H9 (cell line): ENCODE results near the gene GFY. TPM values are rescaled to one million over a fixed set of nuclear protein-coding genes. Genes with fewer than 3 reads are reported as not detected.

Source experiments
- DNase-seq: peaks from one replicate; pipeline ENCODE4 v3.0.0-alpha.2; 2017
- H2AFZ ChIP-seq: one replicate; pipeline ENCODE4 v1.6.1; 2013; ENCODE audit warnings: mild to moderate bottlenecking, low read length, control low read depth, moderate library complexity
- H2AK5ac ChIP-seq: 2 replicates; pipeline ENCODE4 v1.6.1; 2013; ENCODE audit warnings: low read length, control low read depth, mixed read lengths; ENCODE audit not compliant: insufficient read length
- H2BK120ac ChIP-seq: one replicate; pipeline ENCODE4 v1.6.1; 2013; ENCODE audit warnings: low read depth, mild to moderate bottlenecking, low read length, control low read depth, inconsistent platforms; ENCODE audit not compliant: poor library complexity, severe bottlenecking
- H2BK12ac ChIP-seq: 2 replicates; pipeline ENCODE4 v1.6.1; 2013; ENCODE audit warnings: low read length, control low read depth, mixed read lengths, low read depth; ENCODE audit not compliant: insufficient read length
- H2BK15ac ChIP-seq: 2 replicates; pipeline ENCODE4 v1.6.1; 2013; ENCODE audit warnings: low read depth, low read length, control low read depth
- H2BK20ac ChIP-seq: one replicate; pipeline ENCODE4 v1.6.1; 2013; ENCODE audit warnings: low read depth, mild to moderate bottlenecking, low read length, control low read depth, inconsistent platforms; ENCODE audit not compliant: poor library complexity, severe bottlenecking
- H2BK5ac ChIP-seq: 2 replicates; pipeline ENCODE4 v1.6.1; 2013; ENCODE audit warnings: low read length, control low read depth, mixed read lengths; ENCODE audit not compliant: insufficient read length
- H3K14ac ChIP-seq: 2 replicates; pipeline ENCODE4 v1.6.1; 2013; ENCODE audit warnings: low read length, control low read depth; ENCODE audit not compliant: insufficient read depth
- H3K18ac ChIP-seq: 2 replicates; pipeline ENCODE4 v1.6.1; 2013; ENCODE audit warnings: low read depth, mild to moderate bottlenecking, mixed read lengths, low read length, control low read depth; ENCODE audit not compliant: insufficient read length
- H3K23ac ChIP-seq: 2 replicates; pipeline ENCODE4 v1.6.1; 2013; ENCODE audit warnings: low read length, control low read depth, mixed read lengths, low read depth; ENCODE audit not compliant: insufficient read length
- H3K23me2 ChIP-seq: 2 replicates; pipeline ENCODE4 v1.6.1; 2013; ENCODE audit warnings: low read depth, mild to moderate bottlenecking, mixed read lengths, low read length, control low read depth; ENCODE audit not compliant: insufficient read length, poor library complexity, severe bottlenecking
- H3K27ac ChIP-seq: 2 replicates; pipeline ENCODE4 v1.5.1; 2013; ENCODE audit warnings: low read length, control low read depth, mixed read lengths, low read depth; ENCODE audit not compliant: insufficient read length
- H3K27me3 ChIP-seq: 2 replicates; pipeline ENCODE4 v1.6.1; 2013; ENCODE audit warnings: low read length, control low read depth, inconsistent platforms; ENCODE audit not compliant: insufficient read depth
- H3K4ac ChIP-seq: 2 replicates; pipeline ENCODE4 v1.6.1; 2013; ENCODE audit warnings: low read depth, mild to moderate bottlenecking, control low read depth, inconsistent platforms, low read length, moderate library complexity
- H3K4me1 ChIP-seq: 2 replicates; pipeline ENCODE4 v1.6.1; 2013; ENCODE audit warnings: low read length, control low read depth, inconsistent platforms; ENCODE audit not compliant: insufficient read depth
- H3K4me2 ChIP-seq: 2 replicates; pipeline ENCODE4 v1.6.1; 2013; ENCODE audit warnings: low read length, control low read depth, mixed read lengths; ENCODE audit not compliant: insufficient read length, insufficient read depth
- H3K56ac ChIP-seq: 2 replicates; pipeline ENCODE4 v1.6.1; 2013; ENCODE audit warnings: low read depth, mild to moderate bottlenecking, mixed read lengths, low read length, control low read depth; ENCODE audit not compliant: insufficient read length
- H3K79me1 ChIP-seq: 2 replicates; pipeline ENCODE4 v1.6.1; 2013; ENCODE audit warnings: low read depth, mild to moderate bottlenecking, moderate library complexity, low read length, control low read depth, inconsistent platforms; ENCODE audit not compliant: insufficient read depth, poor library complexity, severe bottlenecking
- H3K79me2 ChIP-seq: 2 replicates; pipeline ENCODE4 v1.6.1; 2013; ENCODE audit warnings: low read length, control low read depth, inconsistent platforms; ENCODE audit not compliant: insufficient read depth
- H3K9ac ChIP-seq: 2 replicates; pipeline ENCODE4 v1.6.1; 2013; ENCODE audit warnings: low read length, control low read depth, mixed read lengths; ENCODE audit not compliant: insufficient read length; ENCODE audit errors: extremely low read depth
- H3K9me3 ChIP-seq: one replicate; pipeline ENCODE4 v1.6.1; 2013; ENCODE audit warnings: low read depth, low read length, inconsistent platforms; ENCODE audit not compliant: control insufficient read depth
- H3T11ph ChIP-seq: one replicate; pipeline ENCODE4 v1.6.1; 2013; ENCODE audit warnings: mild to moderate bottlenecking, low read length, control low read depth, inconsistent platforms
- H4K20me1 ChIP-seq: one replicate; pipeline ENCODE4 v1.6.1; 2013; ENCODE audit not compliant: control insufficient read depth, insufficient read length, insufficient read depth
- H4K5ac ChIP-seq: 2 replicates; pipeline ENCODE4 v1.6.1; 2013; ENCODE audit warnings: low read depth, mild to moderate bottlenecking, mixed read lengths, low read length, control low read depth; ENCODE audit not compliant: insufficient read length
- H4K8ac ChIP-seq: replicated peaks from 2 replicates; pipeline ENCODE4 v1.6.1; 2013; ENCODE audit warnings: low read length, control low read depth, mixed read lengths, low read depth; ENCODE audit not compliant: insufficient read length
- H4K91ac ChIP-seq: 2 replicates; pipeline ENCODE4 v1.6.1; 2013; ENCODE audit warnings: low read depth, mild to moderate bottlenecking, moderate library complexity, mixed read lengths, low read length, control low read depth; ENCODE audit not compliant: insufficient read length
- H3K27ac Mint-ChIP-seq, 3 experiments: 2 replicates in 2 of 3; 3 replicates in 1 of 3; pipeline ENCODE4 v1.8.0; 2020 to 2021; ENCODE audit warnings: mixed read lengths in 3 of 3, mild to moderate bottlenecking in 1 of 3, moderate library complexity in 1 of 3
- H3K27me3 Mint-ChIP-seq: 2 replicates; pipeline ENCODE4 v1.8.0; 2021; ENCODE audit warnings: low read depth, mild to moderate bottlenecking, moderate library complexity, mixed read lengths
- H3K36me3 Mint-ChIP-seq, 3 experiments: 2 replicates in 2 of 3; 3 replicates in 1 of 3; pipeline ENCODE4 v1.8.0; 2020 to 2021; ENCODE audit warnings: low read depth in 3 of 3, mixed read lengths in 3 of 3; ENCODE audit not compliant: insufficient read depth in 1 of 3
- H3K4me1 Mint-ChIP-seq, 2 experiments: 2 replicates each; pipeline ENCODE4 v1.8.0; 2020; ENCODE audit warnings: mixed read lengths in 2 of 2
- H3K4me3 Mint-ChIP-seq, 2 experiments: 2 replicates in 1 of 2; 3 replicates in 1 of 2; pipeline ENCODE4 v1.8.0; 2020 to 2021; ENCODE audit warnings: mild to moderate bottlenecking in 2 of 2, mixed read lengths in 2 of 2, moderate library complexity in 1 of 2
- H3K9me3 Mint-ChIP-seq, 2 experiments: 2 replicates in 1 of 2; 3 replicates in 1 of 2; pipeline ENCODE4 v1.8.0; 2020; ENCODE audit warnings: mild to moderate bottlenecking in 2 of 2, mixed read lengths in 2 of 2, moderate library complexity in 1 of 2
- WGBS: extraction: QIAGEN DNeasy Blood & Tissue Kit; methylation state at CpG from one replicate; pipeline ENCODE4 v1.1.7; 2013; ENCODE audit warnings: missing lambda C conversion rate, low lambda C conversion rate, mixed read lengths; ENCODE audit not compliant: insufficient read length; ENCODE audit errors: extremely low coverage; 5-methylcytosine and 5-hydroxymethylcytosine counted together
- total RNA-seq: library from RNA; stranded (reverse); gene quantifications from 2 replicates; pipeline ENCODE4 v1.2.1, GENCODE V29; 2021
- TF ChIP-seq, protein P1 (sequence below): fragments of 200-600 bp; sonication (generic); conservative IDR thresholded peaks from 3 replicates; pipeline ENCODE4 v1.8.0; 2021; ENCODE audit warnings: antibody characterized with exemption, mild to moderate bottlenecking

The GFY gene
- total RNA-seq, 1 experiment from 2014 or later = 1.3 TPM

DNA sequence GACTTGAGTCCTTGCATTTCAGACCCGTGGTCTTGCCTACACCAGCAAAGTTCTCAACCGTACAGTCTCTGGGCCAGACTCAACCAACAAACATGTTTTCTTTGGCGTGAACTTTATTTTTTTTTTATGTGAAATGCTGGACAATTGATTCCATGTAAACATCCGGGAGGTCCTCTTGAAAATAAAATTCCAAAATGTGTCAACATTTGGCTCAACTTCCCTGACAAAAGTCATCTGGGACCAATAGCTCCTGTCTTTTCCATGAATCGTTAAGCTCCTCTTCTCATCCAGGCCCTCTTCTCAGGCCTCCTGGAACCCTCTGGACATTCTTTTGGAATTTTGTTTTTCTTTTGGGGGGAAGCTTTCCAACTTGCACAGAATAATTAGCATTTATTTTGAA lies 30.6 kb downstream of the GFY start:
- Histone ChIP-seq H2BK120ac (no peak overlapping the region), H3T11ph (no peak overlapping the region), H3K14ac (no peak overlapping the region), H3K9me3 (no peaks in the 10 kb centered on the region), H2BK20ac (no peak overlapping the region), H2AFZ (no peak overlapping the region), H3K9ac (no peak overlapping the region), H2BK5ac (no peak overlapping the region), H3K23ac (no peak overlapping the region), H2BK12ac (no peak overlapping the region), H2BK15ac (no peak overlapping the region), H3K27me3 (no peaks in the 10 kb centered on the region), H4K5ac (no peak overlapping the region), H3K4me1 (no peaks in the 10 kb centered on the region), H3K4me2 (no peak overlapping the region), H3K56ac (no peak overlapping the region), H4K91ac (no peak overlapping the region), H3K79me1 (peaks cover 3% of the 10 kb centered on the region), H2AK5ac (no peak overlapping the region), H3K4ac (no peak overlapping the region), H3K27ac (no peak overlapping the region), H3K79me2 (no peaks in the 10 kb centered on the region), H4K20me1 (no peaks in the 10 kb centered on the region), H3K18ac (no peak overlapping the region), H3K23me2 (peaks cover 5% of the 10 kb centered on the region), H4K8ac (no peak overlapping the region)
- no peaks in the 10 kb centered on the region; the same call in 1 of the 2 replicates for H3K27me3 Mint-ChIP-seq
- DNase-seq = no peak
- WGBS = no CpG with 5 or more reads among the region's 5 CpGs
- no peak overlapping the region for H3K4me3 Mint-ChIP-seq
- H3K9me3 Mint-ChIP-seq = no peaks in the 10 kb centered on the region; a peak in 1 of 5 replicates
- peaks cover 19 to 40% (median 32%) of the 10 kb centered on the region in 3 experiments for H3K36me3 Mint-ChIP-seq
- H3K27ac Mint-ChIP-seq = no peak overlapping the region
- peaks cover 0 to 13% of the 10 kb centered on the region in 2 experiments for H3K4me1 Mint-ChIP-seq
- TF ChIP-seq, protein P1, sequence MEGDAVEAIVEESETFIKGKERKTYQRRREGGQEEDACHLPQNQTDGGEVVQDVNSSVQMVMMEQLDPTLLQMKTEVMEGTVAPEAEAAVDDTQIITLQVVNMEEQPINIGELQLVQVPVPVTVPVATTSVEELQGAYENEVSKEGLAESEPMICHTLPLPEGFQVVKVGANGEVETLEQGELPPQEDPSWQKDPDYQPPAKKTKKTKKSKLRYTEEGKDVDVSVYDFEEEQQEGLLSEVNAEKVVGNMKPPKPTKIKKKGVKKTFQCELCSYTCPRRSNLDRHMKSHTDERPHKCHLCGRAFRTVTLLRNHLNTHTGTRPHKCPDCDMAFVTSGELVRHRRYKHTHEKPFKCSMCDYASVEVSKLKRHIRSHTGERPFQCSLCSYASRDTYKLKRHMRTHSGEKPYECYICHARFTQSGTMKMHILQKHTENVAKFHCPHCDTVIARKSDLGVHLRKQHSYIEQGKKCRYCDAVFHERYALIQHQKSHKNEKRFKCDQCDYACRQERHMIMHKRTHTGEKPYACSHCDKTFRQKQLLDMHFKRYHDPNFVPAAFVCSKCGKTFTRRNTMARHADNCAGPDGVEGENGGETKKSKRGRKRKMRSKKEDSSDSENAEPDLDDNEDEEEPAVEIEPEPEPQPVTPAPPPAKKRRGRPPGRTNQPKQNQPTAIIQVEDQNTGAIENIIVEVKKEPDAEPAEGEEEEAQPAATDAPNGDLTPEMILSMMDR = no peak
